D721Med (cell line): ENCODE measurements around the gene ADGRL3.

Experiments
- DNase-seq: peaks from one replicate; pipeline ENCODE4 v3.0.0; 2011; ENCODE audit warnings: low spot score; ENCODE audit not compliant: insufficient read length
- FAIRE-seq: peaks from 2 replicates; lab custom pipeline; 2011; peaks lifted over from hg19 to GRCh38; lab: Jason Lieb, UNC
- CTCF ChIP-seq: IDR thresholded peaks from 2 replicates; pipeline ENCODE4 v1.5.1; 2012; ENCODE audit warnings: mild to moderate bottlenecking, control low read depth; ENCODE audit not compliant: insufficient read depth; ENCODE audit errors: missing control alignments

ADGRL3 gene

GRCh38 chr4:61923179-61923578 is 723.1 kb downstream of the ADGRL3 start:
- no peak for TF ChIP-seq CTCF
- DNase-seq (no peak), FAIRE-seq (no peak)

DNA sequence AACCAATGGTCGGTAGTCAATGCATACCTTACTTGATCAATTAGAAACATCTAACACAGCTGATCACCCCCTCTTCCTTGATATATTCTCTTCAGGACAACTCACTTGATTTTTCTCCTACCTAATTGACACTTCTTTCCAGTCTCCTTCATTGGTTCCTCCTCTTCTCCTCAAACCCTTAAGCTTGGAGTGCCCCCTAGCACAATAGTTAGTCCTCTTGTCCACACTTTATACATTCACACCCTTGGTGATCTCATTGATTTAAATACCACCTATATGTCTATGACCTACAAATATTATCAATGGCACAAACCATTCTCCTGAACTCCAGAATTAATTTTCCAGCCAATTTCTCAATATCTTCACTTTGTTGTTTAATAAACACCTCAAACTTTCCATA is 724.0 kb downstream of the ADGRL3 start:
- no peak for TF ChIP-seq CTCF
- FAIRE-seq (no peak), DNase-seq (no peak)

- DNase-seq, result no peak
Observed at GRCh38 chr4:61933527-61933926, 733.4 kb downstream of the ADGRL3 start.

DNA sequence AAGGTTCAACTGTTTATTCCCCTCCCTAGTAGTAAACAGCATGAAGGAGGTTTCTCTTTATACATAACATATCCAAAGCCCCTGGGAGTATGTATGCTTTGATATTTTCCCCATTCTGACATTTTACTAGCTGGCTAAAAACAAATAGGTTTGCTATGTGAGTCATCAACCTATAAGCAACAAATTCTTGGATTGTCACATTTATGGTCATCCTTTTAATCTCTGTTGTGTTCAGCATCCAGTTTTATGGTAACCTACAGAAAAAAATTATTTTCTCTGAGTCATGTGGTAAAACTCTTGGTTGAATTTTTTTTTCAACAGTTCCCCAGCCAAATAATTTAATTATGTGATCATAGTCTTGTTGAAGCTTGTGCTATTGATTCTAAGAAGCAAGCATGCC is 734.1 kb downstream of the ADGRL3 start:
- no peak for FAIRE-seq
- DNase-seq, result no peak
- no peak for TF ChIP-seq CTCF

More at GRCh38 chr4:61933527-61933926, 733.4 kb downstream of the ADGRL3 start:
- no peak for FAIRE-seq
- TF ChIP-seq CTCF, result no peak

DNA sequence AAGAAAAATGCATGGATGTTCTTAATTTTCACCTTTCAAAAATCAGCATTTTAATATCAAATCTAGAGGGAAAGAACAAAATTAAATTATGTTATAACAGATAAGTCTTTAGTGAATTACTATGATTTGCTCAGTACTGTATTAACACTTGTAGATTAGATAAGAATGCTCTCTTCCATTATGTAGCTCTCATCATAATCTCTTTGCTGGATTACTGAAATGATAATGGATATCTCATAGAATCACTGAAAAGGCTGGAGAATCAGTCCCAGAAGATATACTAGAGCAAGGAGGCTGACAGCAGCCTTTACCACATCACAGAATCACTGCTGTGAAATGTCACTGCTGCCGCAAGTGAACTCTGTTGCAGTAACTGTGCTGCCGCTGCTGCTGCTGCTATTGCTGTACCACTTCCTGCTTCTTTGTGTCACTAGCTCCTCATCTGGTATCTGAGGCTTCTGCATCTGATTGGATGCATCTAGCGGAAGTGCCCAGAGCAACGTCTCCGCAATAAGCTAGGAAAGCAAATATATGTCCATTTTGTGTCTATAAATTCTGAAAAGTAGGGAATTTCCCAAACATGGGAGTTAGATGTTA is 738.2 kb downstream of the ADGRL3 start:
- no peak for FAIRE-seq
- no peak for DNase-seq
- no peak for TF ChIP-seq CTCF

DNA sequence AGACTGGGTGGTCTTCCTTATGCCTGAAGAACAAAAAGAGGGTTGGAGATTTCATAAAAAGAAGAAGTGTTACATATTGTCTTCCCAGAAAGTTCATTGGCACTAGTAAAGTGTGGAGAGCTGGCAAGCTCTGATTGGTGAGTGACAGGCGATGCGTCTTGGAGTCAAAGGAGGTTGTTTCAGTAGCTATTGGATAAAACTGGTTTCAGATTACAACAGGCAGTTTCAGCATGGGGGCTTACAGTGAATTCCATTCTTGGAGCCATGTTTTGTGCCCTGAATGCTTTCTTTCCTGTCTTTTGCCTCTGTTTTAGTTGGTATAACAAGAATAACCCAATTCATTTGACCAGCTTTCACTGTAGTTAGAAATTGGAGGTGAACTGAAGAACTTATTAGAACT is 750.5 kb downstream of the ADGRL3 start:
- no peak for TF ChIP-seq CTCF
- FAIRE-seq, result no peak

GRCh38 chr4:61953386-61953785 is 753.3 kb downstream of the ADGRL3 start:
- TF ChIP-seq CTCF, result no peak
- FAIRE-seq (no peak), DNase-seq (no peak)

More for the DNA sequence above, 750.5 kb downstream of the ADGRL3 start:
- DNase-seq, result no peak
